Breast epithelium (tissue), 3 donors: ENCODE measurements around the gene ANKS1B.

ENCODE experiments used
- POLR2A ChIP-seq: fragments of 450-650 bp; IDR thresholded peaks from one replicate; pipeline ENCODE4 v1.6.1; 2016; ENCODE audit warnings: antibody characterized with exemption, mild to moderate bottlenecking, moderate library complexity
- POLR2AphosphoS5 ChIP-seq, 3 donors: sonication (generic); formaldehyde crosslinking; IDR thresholded peaks; one replicate each; pipeline ENCODE4 v1.6.1; 2017; ENCODE audit warnings: antibody characterized with exemption in 3 of 3
- TF ChIP-seq, protein P1 (sequence below), 3 donors: fragments of 450-650 bp; IDR thresholded peaks; one replicate each; pipeline ENCODE4 v1.5.1; 2016 to 2017; ENCODE audit warnings: antibody characterized with exemption in 3 of 3, mild to moderate bottlenecking in 3 of 3, moderate library complexity in 3 of 3

DNA sequence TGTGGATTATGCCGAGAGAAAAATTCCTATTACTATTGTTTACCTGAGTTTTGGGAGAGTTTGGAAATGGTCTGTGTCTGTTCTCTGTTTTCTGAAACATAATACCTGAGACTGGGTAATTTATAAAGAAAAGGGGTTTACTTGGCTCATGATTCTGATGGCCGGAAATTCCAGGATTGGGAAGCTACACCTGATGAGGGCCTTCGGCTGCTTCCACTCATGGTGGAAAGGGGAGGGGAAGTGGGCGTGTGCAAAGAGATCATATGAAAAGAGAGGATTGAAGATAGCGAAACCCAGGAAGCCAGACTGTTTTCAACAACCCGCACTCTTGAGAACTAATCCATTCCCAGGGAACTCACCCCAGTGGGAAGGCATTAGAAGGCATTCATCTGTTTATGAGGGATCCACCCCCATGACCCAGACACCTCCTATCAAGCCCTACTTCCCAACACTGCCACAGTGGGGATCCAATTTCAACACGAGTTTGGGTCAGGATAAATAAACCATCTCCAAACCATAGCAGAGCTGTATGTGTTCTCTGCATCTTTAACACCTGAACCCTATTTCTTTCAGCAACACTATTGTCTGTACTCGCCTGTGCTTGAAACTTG is 1288.6 kb downstream of the ANKS1B start:
- TF ChIP-seq, protein P1, sequence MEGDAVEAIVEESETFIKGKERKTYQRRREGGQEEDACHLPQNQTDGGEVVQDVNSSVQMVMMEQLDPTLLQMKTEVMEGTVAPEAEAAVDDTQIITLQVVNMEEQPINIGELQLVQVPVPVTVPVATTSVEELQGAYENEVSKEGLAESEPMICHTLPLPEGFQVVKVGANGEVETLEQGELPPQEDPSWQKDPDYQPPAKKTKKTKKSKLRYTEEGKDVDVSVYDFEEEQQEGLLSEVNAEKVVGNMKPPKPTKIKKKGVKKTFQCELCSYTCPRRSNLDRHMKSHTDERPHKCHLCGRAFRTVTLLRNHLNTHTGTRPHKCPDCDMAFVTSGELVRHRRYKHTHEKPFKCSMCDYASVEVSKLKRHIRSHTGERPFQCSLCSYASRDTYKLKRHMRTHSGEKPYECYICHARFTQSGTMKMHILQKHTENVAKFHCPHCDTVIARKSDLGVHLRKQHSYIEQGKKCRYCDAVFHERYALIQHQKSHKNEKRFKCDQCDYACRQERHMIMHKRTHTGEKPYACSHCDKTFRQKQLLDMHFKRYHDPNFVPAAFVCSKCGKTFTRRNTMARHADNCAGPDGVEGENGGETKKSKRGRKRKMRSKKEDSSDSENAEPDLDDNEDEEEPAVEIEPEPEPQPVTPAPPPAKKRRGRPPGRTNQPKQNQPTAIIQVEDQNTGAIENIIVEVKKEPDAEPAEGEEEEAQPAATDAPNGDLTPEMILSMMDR (IDR thresholded peaks at IDR 0.05) = no peak
- TF ChIP-seq POLR2A (no peak), POLR2AphosphoS5 (IDR thresholded peaks at IDR 0.05) (no peak)
